Measurements from ENCODE around the gene OR11A1.

DNA sequence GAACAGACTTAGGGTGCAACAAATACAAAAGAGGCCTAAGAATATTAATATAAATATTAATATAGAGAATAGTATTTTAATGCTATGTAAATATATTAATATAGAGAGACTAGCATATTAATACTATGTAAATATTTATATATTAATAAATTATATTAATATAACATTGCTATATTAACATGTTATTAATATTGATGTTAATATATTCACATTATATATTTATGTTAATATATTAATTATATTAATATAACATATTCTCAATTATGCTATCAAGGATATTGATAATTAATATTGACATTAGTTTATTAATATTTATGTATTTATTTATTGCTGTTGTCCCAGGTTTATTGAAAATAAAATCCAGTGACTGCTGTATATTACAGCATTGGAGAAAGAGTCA is 32.0 kb upstream of the OR11A1 start:
- TF ChIP-seq, protein P1, sequence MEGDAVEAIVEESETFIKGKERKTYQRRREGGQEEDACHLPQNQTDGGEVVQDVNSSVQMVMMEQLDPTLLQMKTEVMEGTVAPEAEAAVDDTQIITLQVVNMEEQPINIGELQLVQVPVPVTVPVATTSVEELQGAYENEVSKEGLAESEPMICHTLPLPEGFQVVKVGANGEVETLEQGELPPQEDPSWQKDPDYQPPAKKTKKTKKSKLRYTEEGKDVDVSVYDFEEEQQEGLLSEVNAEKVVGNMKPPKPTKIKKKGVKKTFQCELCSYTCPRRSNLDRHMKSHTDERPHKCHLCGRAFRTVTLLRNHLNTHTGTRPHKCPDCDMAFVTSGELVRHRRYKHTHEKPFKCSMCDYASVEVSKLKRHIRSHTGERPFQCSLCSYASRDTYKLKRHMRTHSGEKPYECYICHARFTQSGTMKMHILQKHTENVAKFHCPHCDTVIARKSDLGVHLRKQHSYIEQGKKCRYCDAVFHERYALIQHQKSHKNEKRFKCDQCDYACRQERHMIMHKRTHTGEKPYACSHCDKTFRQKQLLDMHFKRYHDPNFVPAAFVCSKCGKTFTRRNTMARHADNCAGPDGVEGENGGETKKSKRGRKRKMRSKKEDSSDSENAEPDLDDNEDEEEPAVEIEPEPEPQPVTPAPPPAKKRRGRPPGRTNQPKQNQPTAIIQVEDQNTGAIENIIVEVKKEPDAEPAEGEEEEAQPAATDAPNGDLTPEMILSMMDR (IDR thresholded peaks at IDR 0.05), result no peak
- TF ChIP-seq POLR2AphosphoS5 (IDR thresholded peaks at IDR 0.05), result no peak

Measured in transverse colon (tissue), 4 donors.